Upper lobe of right lung (tissue), 1 donor: ENCODE data around the gene ZNF256. TPM values are rescaled to one million over a fixed set of nuclear protein-coding genes. Genes with fewer than 3 reads are reported as not detected.

Source experiments
- ATAC-seq: fragments of 200-7000 bp; cut with Tn5 transposase; one replicate; pipeline ENCODE4 v1.9.1; 2020; ENCODE audit warnings: mild to moderate bottlenecking, moderate library complexity
- DNase-seq: peaks from one replicate; pipeline ENCODE4 v3.0.0-alpha.2; 2020
- H3K27ac ChIP-seq: fragments of 200-600 bp; one replicate; pipeline ENCODE4 v1.8.0; 2022
- H3K27me3 ChIP-seq: fragments of 200-600 bp; one replicate; pipeline ENCODE4 v1.8.0; 2022; ENCODE audit warnings: mild to moderate bottlenecking
- H3K36me3 ChIP-seq: fragments of 200-600 bp; one replicate; pipeline ENCODE4 v1.8.0; 2022
- H3K4me1 ChIP-seq: fragments of 200-600 bp; one replicate; pipeline ENCODE4 v1.8.0; 2022
- H3K4me3 ChIP-seq: fragments of 200-600 bp; one replicate; pipeline ENCODE4 v1.8.0; 2022; ENCODE audit warnings: mild to moderate bottlenecking
- H3K9me3 ChIP-seq: fragments of 200-600 bp; one replicate; pipeline ENCODE4 v1.8.0; 2022
- CTCF ChIP-seq: fragments of 200-600 bp; IDR thresholded peaks from one replicate; pipeline ENCODE4 v1.8.0; 2022; ENCODE audit warnings: antibody characterized with exemption
- intact Hi-C: fragments of 100-400 bp; cut with DNase I; formaldehyde crosslinking; loops from one replicate; pipeline ENCODE4 v1.11.0; 2022
- total RNA-seq: library from RNA; stranded (reverse); fragmentation: NEBNext Ultra II Directional; extraction: Animal tissue kit (Norgen Biotek cat#: 25700); gene quantifications from one replicate; pipeline ENCODE4 v1.2.1, GENCODE V29; 2021
- donor health status: DM: no; HTN: yes; CAD: no; lungs with severe emphysema.

The ZNF256 gene
- total RNA-seq, 1 donor from 2014 or later = 5.8 TPM

DNA sequence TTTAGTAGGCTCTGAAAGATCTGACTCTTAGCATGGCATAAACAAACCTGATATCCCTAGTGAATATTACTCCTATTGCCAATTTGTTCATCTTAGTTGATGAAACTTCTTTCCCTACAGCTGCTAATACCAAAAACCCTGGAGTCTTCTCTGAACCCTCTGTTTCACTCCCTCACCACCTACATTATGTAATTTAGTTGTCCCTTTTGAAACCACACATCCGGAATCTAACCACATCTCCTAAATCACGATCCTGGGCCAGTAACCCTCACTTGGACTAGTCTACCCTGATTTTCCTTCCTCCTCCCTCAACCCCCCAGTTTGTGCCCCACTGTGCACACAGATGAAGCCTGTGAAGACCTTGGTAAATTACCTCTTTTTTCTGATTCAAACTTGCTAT, 1.2 kb downstream of the ZNF256 start:
- TF ChIP-seq CTCF = no peak
- Histone ChIP-seq H3K4me3 (peak overlapping the region; percentile 79), H3K27me3 (no peaks in the 10 kb centered on the region), H3K9me3 (peaks cover 13% of the 10 kb centered on the region), H3K27ac (no peak overlapping the region), H3K4me1 (peaks cover 9% of the 10 kb centered on the region), H3K36me3 (peaks cover 13% of the 10 kb centered on the region)
- DNase-seq (no peak), ATAC-seq (no peak)
- intact Hi-C loops = no loop called here

GRCh38 chr19:57941593-57941992, 5.9 kb downstream of the ZNF256 start:
- no peak for DNase-seq
- peaks cover 32% of the 10 kb centered on the region for H3K9me3 ChIP-seq
- intact Hi-C loops = no loop called here
- peaks cover 4% of the 10 kb centered on the region for H3K4me1 ChIP-seq
- no peak for ATAC-seq
- peaks cover 22% of the 10 kb centered on the region for H3K36me3 ChIP-seq
- no peak overlapping the region for H3K4me3 ChIP-seq
- no peak overlapping the region for H3K27ac ChIP-seq
- no peaks in the 10 kb centered on the region for H3K27me3 ChIP-seq
- TF ChIP-seq CTCF = no peak

DNA sequence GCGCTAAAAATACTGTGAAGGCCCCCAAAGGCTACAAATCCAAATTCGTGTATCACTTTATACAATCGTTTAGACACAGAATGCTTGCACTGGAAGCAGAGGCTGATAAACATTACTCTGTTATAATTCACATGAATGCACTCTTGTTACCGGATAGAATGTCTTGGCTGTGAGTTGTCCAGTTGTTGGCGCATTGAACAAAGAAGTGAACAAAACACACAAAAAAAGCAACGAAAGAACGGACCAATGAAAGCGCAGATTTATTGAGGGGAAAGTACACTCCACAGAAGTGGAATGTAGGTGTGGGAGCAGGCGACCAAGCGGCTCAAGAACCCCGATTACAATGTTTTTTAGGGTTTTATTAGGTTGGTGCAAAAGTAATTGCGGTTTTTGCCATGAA, 11.8 kb downstream of the ZNF256 start:
- no peak overlapping the region for H3K27ac ChIP-seq
- no peak for ATAC-seq
- intact Hi-C loops = no loop called here
- H3K36me3 ChIP-seq = peaks cover 3% of the 10 kb centered on the region
- no peak for TF ChIP-seq CTCF
- no peaks in the 10 kb centered on the region for H3K27me3 ChIP-seq
- peaks cover 8% of the 10 kb centered on the region for H3K4me1 ChIP-seq
- H3K9me3 ChIP-seq = peaks cover 13% of the 10 kb centered on the region
- no peak overlapping the region for H3K4me3 ChIP-seq
- no peak for DNase-seq

- Histone ChIP-seq H3K9me3 (peaks cover 8% of the 10 kb centered on the region), H3K4me1 (peaks cover 8% of the 10 kb centered on the region), H3K27ac (peak within 1 kb of the TSS; percentile 72), H3K27me3 (no peaks in the 10 kb centered on the region), H3K36me3 (no peaks in the 10 kb centered on the region), H3K4me3 (peak within 1 kb of the TSS; percentile 71)
- no peak for TF ChIP-seq CTCF
- intact Hi-C loops = no loop called here
- peak; percentile 97 for ATAC-seq
- DNase-seq = peak; percentile 67
Measured at GRCh38 chr19:57934820-57935665, 12.5 kb downstream of the ZNF256 start, which contains the start of gene ZNF418. ZNF418 (minus strand) TSS chr19:57935402; CDS start chr19:57933822, 1,580 bp downstream.

DNA sequence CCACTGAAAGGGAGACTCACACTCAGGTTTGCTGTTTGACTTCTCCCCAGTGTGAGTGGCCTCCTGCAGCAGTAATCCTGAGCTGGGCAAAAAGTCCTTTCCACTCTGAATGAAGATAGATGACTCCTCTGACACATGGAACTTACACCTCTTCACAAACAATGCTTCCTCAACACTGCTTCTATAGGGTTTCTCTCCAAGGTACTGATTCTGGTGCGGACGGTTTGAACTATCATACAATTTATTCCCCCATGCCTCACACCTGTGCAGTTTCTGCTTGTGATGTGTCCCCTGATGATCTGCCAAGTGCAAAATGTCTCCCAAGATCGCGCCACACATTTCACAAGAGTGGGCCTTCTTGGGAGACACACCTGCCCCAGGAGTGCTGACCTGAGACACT, 19.9 kb downstream of the ZNF256 start:
- H3K4me1 ChIP-seq = no peaks in the 10 kb centered on the region
- H3K36me3 ChIP-seq = peaks cover 17% of the 10 kb centered on the region
- H3K27ac ChIP-seq = no peak overlapping the region
- ATAC-seq = no peak
- intact Hi-C loops = no loop called here
- no peak for DNase-seq
- no peak overlapping the region for H3K4me3 ChIP-seq
- no peak for TF ChIP-seq CTCF
- H3K27me3 ChIP-seq = no peaks in the 10 kb centered on the region
- H3K9me3 ChIP-seq = peaks cover 25% of the 10 kb centered on the region
